WERI-Rb-1 (cell line): ENCODE data around the gene XPOT.

Source experiments
- DNase-seq: peaks from one replicate; pipeline ENCODE4 v3.0.0-alpha.2; 2020
- H3K27ac ChIP-seq: fragments of 250-450 bp; sonication (Bioruptor Pico); 2 replicates; pipeline ENCODE4 v1.5.1; 2020; ENCODE audit warnings: mild to moderate bottlenecking, moderate library complexity
- H3K27me3 ChIP-seq: fragments of 250-450 bp; sonication (Bioruptor Pico); 2 replicates; pipeline ENCODE4 v1.5.1; 2021; ENCODE audit warnings: mild to moderate bottlenecking, low read depth, moderate library complexity; ENCODE audit not compliant: insufficient read depth, severe bottlenecking
- H3K36me3 ChIP-seq: fragments of 250-450 bp; sonication (Bioruptor Pico); 2 replicates; pipeline ENCODE4 v1.5.1; 2020; ENCODE audit warnings: mild to moderate bottlenecking, moderate library complexity
- H3K4me3 ChIP-seq: 2 replicates; pipeline ENCODE4 v1.5.1; 2011; ENCODE audit warnings: low read depth, mild to moderate bottlenecking, control low read depth, low read length
- H3K9me3 ChIP-seq: fragments of 250-450 bp; sonication (Bioruptor Pico); 2 replicates; pipeline ENCODE4 v1.5.1; 2021; ENCODE audit warnings: mild to moderate bottlenecking, moderate library complexity; ENCODE audit not compliant: severe bottlenecking
- CTCF ChIP-seq: IDR thresholded peaks from 2 replicates; pipeline ENCODE4 v1.5.1; 2011; ENCODE audit warnings: low read depth, mild to moderate bottlenecking, control low read depth, inconsistent platforms, low read length

The XPOT gene

GRCh38 chr12:64455506-64455905 is 51.3 kb downstream of the XPOT start:
- DNase-seq: no peak
- Histone ChIP-seq H3K4me3 (no peak overlapping the region), H3K27ac (no peak overlapping the region), H3K9me3 (no peaks in the 10 kb centered on the region), H3K27me3 (no peaks in the 10 kb centered on the region), H3K36me3 (peaks cover 35% of the 10 kb centered on the region)
- TF ChIP-seq CTCF: no peak

GRCh38 chr12:64456119-64456518 is 51.9 kb downstream of the XPOT start:
- no peaks in the 10 kb centered on the region for H3K9me3 ChIP-seq
- no peak for DNase-seq
- H3K27ac ChIP-seq: no peak overlapping the region
- H3K27me3 ChIP-seq: no peaks in the 10 kb centered on the region
- H3K4me3 ChIP-seq: no peak overlapping the region
- peaks cover 35% of the 10 kb centered on the region for H3K36me3 ChIP-seq
- no peak for TF ChIP-seq CTCF

GRCh38 chr12:64457032-64457431 is 52.8 kb downstream of the XPOT start:
- no peak for TF ChIP-seq CTCF
- H3K27me3 ChIP-seq: no peaks in the 10 kb centered on the region
- H3K27ac ChIP-seq: no peak overlapping the region
- no peak for DNase-seq
- H3K36me3 ChIP-seq: peaks cover 40% of the 10 kb centered on the region
- no peaks in the 10 kb centered on the region for H3K9me3 ChIP-seq
- H3K4me3 ChIP-seq: no peak overlapping the region

GRCh38 chr12:64457466-64457865 is 53.3 kb downstream of the XPOT start:
- H3K36me3 ChIP-seq: peaks cover 40% of the 10 kb centered on the region
- no peak overlapping the region for H3K4me3 ChIP-seq
- H3K27me3 ChIP-seq: no peaks in the 10 kb centered on the region
- H3K9me3 ChIP-seq: no peaks in the 10 kb centered on the region
- DNase-seq: no peak
- TF ChIP-seq CTCF: no peak
- no peak overlapping the region for H3K27ac ChIP-seq

DNA sequence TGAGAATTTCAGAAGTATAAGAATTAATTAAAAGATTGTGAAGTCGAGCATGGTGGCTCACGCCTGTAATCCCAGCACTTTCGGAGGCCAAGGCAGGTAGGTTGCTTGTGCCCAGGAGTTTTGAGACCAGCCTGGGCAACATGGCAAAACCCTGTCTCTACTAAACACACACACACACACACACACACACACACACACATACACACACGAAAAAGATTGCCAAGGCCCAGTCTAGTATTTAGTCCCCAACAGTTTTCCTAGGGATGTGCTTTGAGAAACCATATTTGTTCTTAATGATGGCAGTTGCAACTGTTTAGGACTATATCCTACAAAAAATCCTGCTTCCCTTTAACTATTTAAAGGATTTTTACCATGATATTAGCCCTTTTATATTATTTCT is 53.7 kb downstream of the XPOT start:
- no peak overlapping the region for H3K27ac ChIP-seq
- peaks cover 42% of the 10 kb centered on the region for H3K36me3 ChIP-seq
- H3K9me3 ChIP-seq: no peaks in the 10 kb centered on the region
- H3K27me3 ChIP-seq: no peaks in the 10 kb centered on the region
- DNase-seq: no peak
- no peak overlapping the region for H3K4me3 ChIP-seq
- no peak for TF ChIP-seq CTCF

DNA sequence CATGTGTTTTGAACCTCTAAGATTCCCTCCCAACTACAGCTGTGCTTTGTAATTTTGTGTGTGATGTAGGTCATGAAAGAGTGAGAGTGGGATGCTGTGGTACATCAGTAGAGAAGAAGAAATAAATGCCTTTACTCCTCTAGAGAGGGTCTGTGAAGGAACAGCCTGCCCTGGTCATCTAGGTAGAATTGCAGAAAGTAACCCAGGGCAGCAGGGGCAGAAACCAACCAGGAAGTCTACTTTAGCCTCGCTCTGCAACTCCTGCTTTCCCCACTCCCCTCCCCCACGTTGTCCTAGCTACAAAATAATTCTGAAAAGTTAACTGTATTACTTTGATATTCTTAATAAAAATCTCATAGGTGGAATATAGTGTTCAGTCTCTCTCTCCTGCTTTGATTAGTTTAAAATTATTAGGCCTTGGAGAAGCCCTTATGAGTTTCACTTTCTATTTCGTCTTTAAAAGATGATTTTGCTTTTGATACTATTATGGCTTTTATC is 55.3 kb downstream of the XPOT start:
- peaks cover 48% of the 10 kb centered on the region for H3K36me3 ChIP-seq
- no peak overlapping the region for H3K27ac ChIP-seq
- no peak for TF ChIP-seq CTCF
- no peaks in the 10 kb centered on the region for H3K27me3 ChIP-seq
- H3K4me3 ChIP-seq: no peak overlapping the region
- DNase-seq: no peak
- H3K9me3 ChIP-seq: no peaks in the 10 kb centered on the region
